ENCODE results near the gene DEPP1. TPM values are rescaled to one million over a fixed set of nuclear protein-coding genes. Genes with fewer than 3 reads are reported as not detected.

DEPP1 gene
- polyA plus RNA-seq, 1 donor from 2014 or later: 4.3 TPM

DNA sequence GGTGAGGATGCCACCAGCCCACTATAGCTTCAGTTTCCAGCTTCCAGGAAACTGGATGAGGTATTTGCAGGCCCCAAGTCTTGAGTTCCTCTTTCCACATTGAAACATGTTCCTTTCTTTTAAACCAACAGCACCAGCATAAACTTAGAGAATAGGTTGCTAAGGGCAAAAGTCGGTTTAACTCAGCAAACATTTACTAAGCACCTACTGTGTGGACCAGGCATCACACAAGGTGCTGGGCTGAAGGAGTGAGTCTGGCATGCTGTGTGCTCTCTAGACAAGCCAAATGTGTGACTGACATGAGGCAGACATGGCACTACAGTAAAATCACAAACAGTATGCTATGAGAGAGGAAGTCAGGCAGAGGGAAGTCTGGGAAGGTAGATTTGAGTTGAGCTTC lies 30.0 kb downstream of the DEPP1 start:
- Histone ChIP-seq H3F3A (ENCODE audit: insufficient read depth, low read length, poor library complexity, severe bottlenecking) (no peaks in the 10 kb centered on the region), H3K79me2 (replicated peaks; ENCODE audit: insufficient read depth, low read length) (no peaks in the 10 kb centered on the region), H4K20me1 (ENCODE audit: insufficient read depth) (no peaks in the 10 kb centered on the region), H2AFZ (ENCODE audit: low read depth, low read length) (no peak overlapping the region), H3K9me3 (ENCODE audit: low read length) (no peaks in the 10 kb centered on the region), H3K36me3 (ENCODE audit: insufficient read depth, low read length) (no peaks in the 10 kb centered on the region), H3K4me3 (ENCODE audit: low read length) (no peak overlapping the region), H3K4me2 (ENCODE audit: low read length) (no peak overlapping the region), H3K9ac (ENCODE audit: low read length) (no peak overlapping the region), H3K27me3 (ENCODE audit: insufficient read depth, low read depth, low read length) (no peaks in the 10 kb centered on the region), H3K9me2 (ENCODE audit: insufficient read depth, low read length) (no peaks in the 10 kb centered on the region), H3K27ac (ENCODE audit: low read length) (no peak overlapping the region)
- TF ChIP-seq, protein P1, sequence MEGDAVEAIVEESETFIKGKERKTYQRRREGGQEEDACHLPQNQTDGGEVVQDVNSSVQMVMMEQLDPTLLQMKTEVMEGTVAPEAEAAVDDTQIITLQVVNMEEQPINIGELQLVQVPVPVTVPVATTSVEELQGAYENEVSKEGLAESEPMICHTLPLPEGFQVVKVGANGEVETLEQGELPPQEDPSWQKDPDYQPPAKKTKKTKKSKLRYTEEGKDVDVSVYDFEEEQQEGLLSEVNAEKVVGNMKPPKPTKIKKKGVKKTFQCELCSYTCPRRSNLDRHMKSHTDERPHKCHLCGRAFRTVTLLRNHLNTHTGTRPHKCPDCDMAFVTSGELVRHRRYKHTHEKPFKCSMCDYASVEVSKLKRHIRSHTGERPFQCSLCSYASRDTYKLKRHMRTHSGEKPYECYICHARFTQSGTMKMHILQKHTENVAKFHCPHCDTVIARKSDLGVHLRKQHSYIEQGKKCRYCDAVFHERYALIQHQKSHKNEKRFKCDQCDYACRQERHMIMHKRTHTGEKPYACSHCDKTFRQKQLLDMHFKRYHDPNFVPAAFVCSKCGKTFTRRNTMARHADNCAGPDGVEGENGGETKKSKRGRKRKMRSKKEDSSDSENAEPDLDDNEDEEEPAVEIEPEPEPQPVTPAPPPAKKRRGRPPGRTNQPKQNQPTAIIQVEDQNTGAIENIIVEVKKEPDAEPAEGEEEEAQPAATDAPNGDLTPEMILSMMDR (IDR thresholded peaks at IDR 0.05; ENCODE audit: poor library complexity, severe bottlenecking): no peak
- TF ChIP-seq MXI1 (conservative IDR thresholded peaks at IDR 0.05; ENCODE audit: poor library complexity, severe bottlenecking): no peak
- no peak for TF ChIP-seq EZH2 (IDR thresholded peaks at IDR 0.05; ENCODE audit: borderline replicate concordance, insufficient read depth, low read length, poor library complexity, severe bottlenecking)
- TF ChIP-seq POLR2AphosphoS5 (IDR thresholded peaks at IDR 0.05): no peak
- TF ChIP-seq SMC3 (conservative IDR thresholded peaks at IDR 0.05; ENCODE audit: poor library complexity): no peak
- TF ChIP-seq, protein P2, sequence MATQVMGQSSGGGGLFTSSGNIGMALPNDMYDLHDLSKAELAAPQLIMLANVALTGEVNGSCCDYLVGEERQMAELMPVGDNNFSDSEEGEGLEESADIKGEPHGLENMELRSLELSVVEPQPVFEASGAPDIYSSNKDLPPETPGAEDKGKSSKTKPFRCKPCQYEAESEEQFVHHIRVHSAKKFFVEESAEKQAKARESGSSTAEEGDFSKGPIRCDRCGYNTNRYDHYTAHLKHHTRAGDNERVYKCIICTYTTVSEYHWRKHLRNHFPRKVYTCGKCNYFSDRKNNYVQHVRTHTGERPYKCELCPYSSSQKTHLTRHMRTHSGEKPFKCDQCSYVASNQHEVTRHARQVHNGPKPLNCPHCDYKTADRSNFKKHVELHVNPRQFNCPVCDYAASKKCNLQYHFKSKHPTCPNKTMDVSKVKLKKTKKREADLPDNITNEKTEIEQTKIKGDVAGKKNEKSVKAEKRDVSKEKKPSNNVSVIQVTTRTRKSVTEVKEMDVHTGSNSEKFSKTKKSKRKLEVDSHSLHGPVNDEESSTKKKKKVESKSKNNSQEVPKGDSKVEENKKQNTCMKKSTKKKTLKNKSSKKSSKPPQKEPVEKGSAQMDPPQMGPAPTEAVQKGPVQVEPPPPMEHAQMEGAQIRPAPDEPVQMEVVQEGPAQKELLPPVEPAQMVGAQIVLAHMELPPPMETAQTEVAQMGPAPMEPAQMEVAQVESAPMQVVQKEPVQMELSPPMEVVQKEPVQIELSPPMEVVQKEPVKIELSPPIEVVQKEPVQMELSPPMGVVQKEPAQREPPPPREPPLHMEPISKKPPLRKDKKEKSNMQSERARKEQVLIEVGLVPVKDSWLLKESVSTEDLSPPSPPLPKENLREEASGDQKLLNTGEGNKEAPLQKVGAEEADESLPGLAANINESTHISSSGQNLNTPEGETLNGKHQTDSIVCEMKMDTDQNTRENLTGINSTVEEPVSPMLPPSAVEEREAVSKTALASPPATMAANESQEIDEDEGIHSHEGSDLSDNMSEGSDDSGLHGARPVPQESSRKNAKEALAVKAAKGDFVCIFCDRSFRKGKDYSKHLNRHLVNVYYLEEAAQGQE (IDR thresholded peaks at IDR 0.05; ENCODE audit: borderline replicate concordance): no peak
- TF ChIP-seq TAF1 (IDR thresholded peaks at IDR 0.05; ENCODE audit: low read depth): no peak
- no peak for TF ChIP-seq EP300 (conservative IDR thresholded peaks at IDR 0.05; ENCODE audit: poor library complexity, severe bottlenecking)
- TF ChIP-seq RAD21 (conservative IDR thresholded peaks at IDR 0.05): no peak

DNA sequence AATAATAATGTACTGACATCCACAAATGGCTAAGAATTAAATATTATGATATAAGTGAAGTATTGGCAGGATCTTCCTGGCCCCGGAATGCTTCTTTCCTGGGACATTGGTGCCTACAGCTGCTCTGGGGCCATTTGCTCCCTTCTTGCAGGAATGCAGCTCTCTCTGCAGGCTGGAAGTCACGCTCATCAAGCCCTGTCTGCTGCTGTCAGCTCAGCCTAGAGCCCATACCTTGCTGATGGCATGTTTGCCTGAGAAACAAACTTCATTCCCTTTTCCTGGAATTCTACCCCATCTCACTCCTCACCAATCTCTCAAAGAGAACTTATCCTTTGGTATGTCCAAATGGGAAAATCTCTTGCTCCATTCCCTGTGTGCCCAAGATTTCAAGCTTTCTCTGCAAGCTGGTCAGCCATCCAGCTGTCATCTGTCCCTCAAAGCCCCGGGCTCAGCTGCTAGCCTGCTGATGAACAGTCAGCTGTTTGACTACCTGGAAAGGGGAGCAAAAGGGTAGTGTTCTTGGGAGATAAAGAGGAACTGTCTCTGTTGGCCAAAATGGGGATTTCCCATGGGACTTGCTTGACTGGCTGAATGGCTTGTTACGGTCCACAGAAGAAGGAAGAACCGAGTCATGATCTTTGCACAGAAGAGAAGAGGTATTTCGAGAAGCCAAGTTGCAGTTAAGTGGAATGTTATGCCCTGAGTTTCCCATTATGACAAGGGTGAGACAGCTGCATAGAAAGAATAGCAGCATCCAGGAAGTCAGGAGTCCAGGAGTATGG lies 31.0 kb downstream of the DEPP1 start:
- Histone ChIP-seq H3K4me3 (ENCODE audit: low read length) (no peak overlapping the region), H3K9ac (ENCODE audit: low read length) (no peak overlapping the region), H3K4me2 (ENCODE audit: low read length) (no peak overlapping the region), H3K27me3 (ENCODE audit: insufficient read depth, low read depth, low read length) (no peaks in the 10 kb centered on the region), H3K9me3 (ENCODE audit: low read length) (no peaks in the 10 kb centered on the region), H4K20me1 (ENCODE audit: insufficient read depth) (no peaks in the 10 kb centered on the region), H3K79me2 (replicated peaks; ENCODE audit: insufficient read depth, low read length) (no peaks in the 10 kb centered on the region), H2AFZ (ENCODE audit: low read depth, low read length) (no peak overlapping the region), H3K27ac (ENCODE audit: low read length) (no peak overlapping the region), H3F3A (ENCODE audit: insufficient read depth, low read length, poor library complexity, severe bottlenecking) (no peaks in the 10 kb centered on the region), H3K36me3 (ENCODE audit: insufficient read depth, low read length) (no peaks in the 10 kb centered on the region), H3K9me2 (ENCODE audit: insufficient read depth, low read length) (no peaks in the 10 kb centered on the region)
- TF ChIP-seq EP300 (conservative IDR thresholded peaks at IDR 0.05; ENCODE audit: poor library complexity, severe bottlenecking) (no peak), RAD21 (conservative IDR thresholded peaks at IDR 0.05) (no peak), EZH2 (IDR thresholded peaks at IDR 0.05; ENCODE audit: borderline replicate concordance, insufficient read depth, low read length, poor library complexity, severe bottlenecking) (no peak), POLR2AphosphoS5 (IDR thresholded peaks at IDR 0.05) (no peak), SMC3 (conservative IDR thresholded peaks at IDR 0.05; ENCODE audit: poor library complexity) (no peak), MXI1 (conservative IDR thresholded peaks at IDR 0.05; ENCODE audit: poor library complexity, severe bottlenecking) (no peak), TAF1 (IDR thresholded peaks at IDR 0.05; ENCODE audit: low read depth) (no peak)
- TF ChIP-seq, protein P1 (IDR thresholded peaks at IDR 0.05; ENCODE audit: poor library complexity, severe bottlenecking): no peak
- TF ChIP-seq, protein P2 (IDR thresholded peaks at IDR 0.05; ENCODE audit: borderline replicate concordance): no peak
